Measurements from ENCODE around the gene LYRM4. TPM values are rescaled to one million over a fixed set of nuclear protein-coding genes. Genes with fewer than 3 reads are reported as not detected.

Gene LYRM4
- total RNA-seq, 4 donors from 2014 or later = 9.2 to 28.2 (median 14.2) TPM

- intact Hi-C loops (cut with DNase I) = no loop called here
- WGBS, 2 donors = 70 to 80% methylated on average over 9 to 10 of the region's 11 CpGs
Observed at GRCh38 chr6:5294392-5295211, 33.9 kb upstream of the LYRM4 start.

GRCh38 chr6:5293692-5294091, 32.9 kb upstream of the LYRM4 start:
- H3K27me3 ChIP-seq = no peaks in the 10 kb centered on the region
- no peak for TF ChIP-seq POLR2A (IDR thresholded peaks at IDR 0.05)
- TF ChIP-seq, protein P1, sequence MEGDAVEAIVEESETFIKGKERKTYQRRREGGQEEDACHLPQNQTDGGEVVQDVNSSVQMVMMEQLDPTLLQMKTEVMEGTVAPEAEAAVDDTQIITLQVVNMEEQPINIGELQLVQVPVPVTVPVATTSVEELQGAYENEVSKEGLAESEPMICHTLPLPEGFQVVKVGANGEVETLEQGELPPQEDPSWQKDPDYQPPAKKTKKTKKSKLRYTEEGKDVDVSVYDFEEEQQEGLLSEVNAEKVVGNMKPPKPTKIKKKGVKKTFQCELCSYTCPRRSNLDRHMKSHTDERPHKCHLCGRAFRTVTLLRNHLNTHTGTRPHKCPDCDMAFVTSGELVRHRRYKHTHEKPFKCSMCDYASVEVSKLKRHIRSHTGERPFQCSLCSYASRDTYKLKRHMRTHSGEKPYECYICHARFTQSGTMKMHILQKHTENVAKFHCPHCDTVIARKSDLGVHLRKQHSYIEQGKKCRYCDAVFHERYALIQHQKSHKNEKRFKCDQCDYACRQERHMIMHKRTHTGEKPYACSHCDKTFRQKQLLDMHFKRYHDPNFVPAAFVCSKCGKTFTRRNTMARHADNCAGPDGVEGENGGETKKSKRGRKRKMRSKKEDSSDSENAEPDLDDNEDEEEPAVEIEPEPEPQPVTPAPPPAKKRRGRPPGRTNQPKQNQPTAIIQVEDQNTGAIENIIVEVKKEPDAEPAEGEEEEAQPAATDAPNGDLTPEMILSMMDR (IDR thresholded peaks at IDR 0.05) = no peak
- no peaks in the 10 kb centered on the region for H3K36me3 ChIP-seq
- no peak overlapping the region for H3K4me3 ChIP-seq
- WGBS, 2 donors = 70 to 77% methylated on average over 2 of the region's 2 CpGs
- H3K9me3 ChIP-seq = no peaks in the 10 kb centered on the region
- DNase-seq = no peak
- peaks cover 0 to 8% (median 3%) of the 10 kb centered on the region in 3 donors for H3K4me1 ChIP-seq
- H3K27ac ChIP-seq = no peak overlapping the region
- intact Hi-C loops (cut with DNase I) = no loop called here

More at GRCh38 chr6:5294392-5295211, 33.9 kb upstream of the LYRM4 start:
- Histone ChIP-seq H3K9me3 (no peaks in the 10 kb centered on the region), H3K27me3 (no peaks in the 10 kb centered on the region), H3K4me1 (peaks cover 0 to 8% (median 3%) of the 10 kb centered on the region in 3 donors), H3K36me3 (no peaks in the 10 kb centered on the region), H3K27ac (no peak overlapping the region), H3K4me3 (no peak overlapping the region)
- no peak for DNase-seq
- no peak for TF ChIP-seq POLR2A (IDR thresholded peaks at IDR 0.05)
- TF ChIP-seq, protein P1 (IDR thresholded peaks at IDR 0.05) = no peak

GRCh38 chr6:5292154-5292553, 31.4 kb upstream of the LYRM4 start:
- TF ChIP-seq, protein P1 (IDR thresholded peaks at IDR 0.05) = no peak
- no peak for TF ChIP-seq POLR2A (IDR thresholded peaks at IDR 0.05)
- H3K4me1 ChIP-seq = peaks cover 0 to 20% (median 8%) of the 10 kb centered on the region in 3 donors
- WGBS, 2 donors = 64 to 71% methylated on average over 1 of the region's 1 CpG
- no peak overlapping the region for H3K27ac ChIP-seq
- no peaks in the 10 kb centered on the region for H3K27me3 ChIP-seq
- DNase-seq = no peak
- no peak overlapping the region for H3K4me3 ChIP-seq
- intact Hi-C loops (cut with DNase I) = no loop called here
- H3K9me3 ChIP-seq = no peaks in the 10 kb centered on the region
- no peaks in the 10 kb centered on the region for H3K36me3 ChIP-seq

- TF ChIP-seq, protein P1 (IDR thresholded peaks at IDR 0.05) = no peak
- TF ChIP-seq POLR2A (IDR thresholded peaks at IDR 0.05) = no peak
- intact Hi-C loops (cut with DNase I) = no loop called here
Observed at GRCh38 chr6:5290500-5290899, 29.8 kb upstream of the LYRM4 start.

DNA sequence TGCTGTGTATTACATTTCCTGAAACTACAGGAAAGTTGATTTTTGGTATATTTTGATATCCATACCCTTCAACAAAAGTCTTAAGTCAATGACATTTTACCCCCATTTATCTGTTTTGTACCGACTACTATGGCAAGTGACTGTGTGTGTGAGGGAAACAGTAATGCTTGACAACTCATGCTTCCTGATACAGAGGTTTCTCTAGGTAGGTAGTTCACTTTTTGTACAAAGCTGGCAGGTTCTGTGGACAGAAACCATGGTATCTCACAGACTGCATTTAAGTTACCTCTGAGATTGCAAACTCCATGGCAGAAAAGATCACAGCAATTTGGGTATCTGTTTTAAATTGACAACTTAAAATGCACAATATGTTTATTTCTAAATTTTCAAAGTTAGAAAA, 29.3 kb upstream of the LYRM4 start:
- DNase-seq = no peak
- no peaks in the 10 kb centered on the region for H3K9me3 ChIP-seq
- TF ChIP-seq, protein P1 (IDR thresholded peaks at IDR 0.05) = no peak
- no peak for TF ChIP-seq POLR2A (IDR thresholded peaks at IDR 0.05)
- no peaks in the 10 kb centered on the region for H3K27me3 ChIP-seq
- no peak overlapping the region for H3K27ac ChIP-seq
- peaks cover 0 to 23% (median 12%) of the 10 kb centered on the region in 3 donors for H3K4me1 ChIP-seq
- intact Hi-C loops (cut with DNase I) = no loop called here
- H3K36me3 ChIP-seq = no peaks in the 10 kb centered on the region
- H3K4me3 ChIP-seq = no peak overlapping the region
- WGBS, 2 donors = 67 to 80% methylated on average over 1 of the region's 1 CpG

More at GRCh38 chr6:5290500-5290899, 29.8 kb upstream of the LYRM4 start:
- no peak for DNase-seq
- H3K4me3 ChIP-seq = no peak overlapping the region
- peaks cover 0 to 23% (median 12%) of the 10 kb centered on the region in 3 donors for H3K4me1 ChIP-seq
- no peak overlapping the region for H3K27ac ChIP-seq
- H3K27me3 ChIP-seq = no peaks in the 10 kb centered on the region
- H3K9me3 ChIP-seq = no peaks in the 10 kb centered on the region
- no peaks in the 10 kb centered on the region for H3K36me3 ChIP-seq

Measured in esophagus squamous epithelium (tissue), 5 donors.